Heart left ventricle (tissue), 13 donors: ENCODE measurements around the gene LRMDA.

Experiments
- POLR2A ChIP-seq, 2 donors: fragments of 450-650 bp; IDR thresholded peaks; one replicate each; pipeline ENCODE4 v1.6.1; 2017; ENCODE audit warnings: antibody characterized with exemption in 2 of 2, mild to moderate bottlenecking in 2 of 2, moderate library complexity in 2 of 2
- TF ChIP-seq, protein P1 (sequence below), 12 donors: fragments of 200-600 bp; sonication (generic) in 4 of 12; IDR thresholded peaks; one replicate each; pipeline versions ENCODE4 v1.5.0 to v1.8.0; 2018 to 2022; ENCODE audit warnings: antibody characterized with exemption in 12 of 12, mild to moderate bottlenecking in 5 of 12
- donor health status: ischemic (EF 13 %, LVEDD 7.1; RV severe dilation, severe dysfunction).
- donor health status: DM: no; HTN: yes; CAD: no.
- donor health status: DM: no; HTN: no; CAD: no.
- donor health status: ischemic (EF 25% LVEDD 6.9; RV normal size, moderate dysfunction).
- donor health status: ischemic (EF 25% LVEDD 5.7; RV mildly dilated, moderate dysfunction).
- donor health status: ischemic (EF 35%, LVEDD 5.7; RV mildly dilated, moderate dysfunction).
- donor health status: nonischemic (EF 11% LVEDD 7.7; RV severe dilation, severe dysfunction).
- donor health status: DM: yes; HTN: yes; CAD: no.
- donor health status: PGD.
- donor health status: ischemic (EF 29% LVEDD 5.4; RV normal size, mild dysfunction).
- donor health status: nonischemic (EF 23%, LVEDD 6.1; RV moderate dilation, normal function).

DNA sequence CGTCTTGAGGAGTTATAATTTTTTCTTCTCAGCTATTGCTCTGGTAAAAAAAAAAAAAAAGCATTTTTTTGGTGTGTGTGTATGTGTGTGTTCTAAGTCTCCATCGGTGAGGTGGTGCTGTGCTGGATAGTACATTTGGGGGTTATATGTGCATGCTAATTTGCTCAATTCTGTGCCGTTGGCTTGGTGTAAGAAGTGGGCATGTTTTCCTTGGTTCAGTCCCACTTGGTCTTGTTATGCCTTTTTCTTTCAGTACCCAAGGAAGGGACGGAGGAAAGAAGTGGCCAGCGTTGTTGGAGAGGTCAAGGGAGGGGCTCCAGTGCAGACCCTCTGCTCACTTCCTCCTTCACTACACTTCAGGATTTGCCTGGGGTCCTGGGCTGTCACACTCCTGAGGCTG, 20.4 kb downstream of the LRMDA start:
- no peak for TF ChIP-seq POLR2A (IDR thresholded peaks at IDR 0.05)
- TF ChIP-seq, protein P1, sequence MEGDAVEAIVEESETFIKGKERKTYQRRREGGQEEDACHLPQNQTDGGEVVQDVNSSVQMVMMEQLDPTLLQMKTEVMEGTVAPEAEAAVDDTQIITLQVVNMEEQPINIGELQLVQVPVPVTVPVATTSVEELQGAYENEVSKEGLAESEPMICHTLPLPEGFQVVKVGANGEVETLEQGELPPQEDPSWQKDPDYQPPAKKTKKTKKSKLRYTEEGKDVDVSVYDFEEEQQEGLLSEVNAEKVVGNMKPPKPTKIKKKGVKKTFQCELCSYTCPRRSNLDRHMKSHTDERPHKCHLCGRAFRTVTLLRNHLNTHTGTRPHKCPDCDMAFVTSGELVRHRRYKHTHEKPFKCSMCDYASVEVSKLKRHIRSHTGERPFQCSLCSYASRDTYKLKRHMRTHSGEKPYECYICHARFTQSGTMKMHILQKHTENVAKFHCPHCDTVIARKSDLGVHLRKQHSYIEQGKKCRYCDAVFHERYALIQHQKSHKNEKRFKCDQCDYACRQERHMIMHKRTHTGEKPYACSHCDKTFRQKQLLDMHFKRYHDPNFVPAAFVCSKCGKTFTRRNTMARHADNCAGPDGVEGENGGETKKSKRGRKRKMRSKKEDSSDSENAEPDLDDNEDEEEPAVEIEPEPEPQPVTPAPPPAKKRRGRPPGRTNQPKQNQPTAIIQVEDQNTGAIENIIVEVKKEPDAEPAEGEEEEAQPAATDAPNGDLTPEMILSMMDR (IDR thresholded peaks at IDR 0.05), result no peak
